ENCODE results near the gene RRP8.

DNA sequence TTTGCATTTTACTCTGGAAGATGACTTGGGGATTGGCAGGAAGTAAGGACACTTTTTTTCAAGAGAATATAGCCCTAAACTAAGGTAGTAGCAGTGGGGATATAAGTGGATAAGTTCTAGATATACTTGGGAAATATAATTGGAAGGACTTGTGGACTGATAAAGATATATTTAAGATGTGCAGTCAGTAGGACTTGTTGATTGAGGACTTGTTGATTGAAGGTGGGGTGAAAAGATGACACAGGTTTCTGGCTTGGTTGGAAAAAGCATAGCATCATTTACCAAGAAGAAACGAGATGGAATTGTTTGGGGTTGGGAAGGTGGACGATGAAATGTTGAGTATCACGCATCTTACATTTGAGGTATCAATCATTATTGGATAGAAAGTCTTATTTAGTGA is 10.1 kb upstream of the RRP8 start:
- TF ChIP-seq POLR2A (IDR thresholded peaks at IDR 0.05) (no peak), POLR2AphosphoS5 (IDR thresholded peaks at IDR 0.05) (no peak), EP300 (IDR thresholded peaks at IDR 0.05) (no peak)
- TF ChIP-seq, protein P1, sequence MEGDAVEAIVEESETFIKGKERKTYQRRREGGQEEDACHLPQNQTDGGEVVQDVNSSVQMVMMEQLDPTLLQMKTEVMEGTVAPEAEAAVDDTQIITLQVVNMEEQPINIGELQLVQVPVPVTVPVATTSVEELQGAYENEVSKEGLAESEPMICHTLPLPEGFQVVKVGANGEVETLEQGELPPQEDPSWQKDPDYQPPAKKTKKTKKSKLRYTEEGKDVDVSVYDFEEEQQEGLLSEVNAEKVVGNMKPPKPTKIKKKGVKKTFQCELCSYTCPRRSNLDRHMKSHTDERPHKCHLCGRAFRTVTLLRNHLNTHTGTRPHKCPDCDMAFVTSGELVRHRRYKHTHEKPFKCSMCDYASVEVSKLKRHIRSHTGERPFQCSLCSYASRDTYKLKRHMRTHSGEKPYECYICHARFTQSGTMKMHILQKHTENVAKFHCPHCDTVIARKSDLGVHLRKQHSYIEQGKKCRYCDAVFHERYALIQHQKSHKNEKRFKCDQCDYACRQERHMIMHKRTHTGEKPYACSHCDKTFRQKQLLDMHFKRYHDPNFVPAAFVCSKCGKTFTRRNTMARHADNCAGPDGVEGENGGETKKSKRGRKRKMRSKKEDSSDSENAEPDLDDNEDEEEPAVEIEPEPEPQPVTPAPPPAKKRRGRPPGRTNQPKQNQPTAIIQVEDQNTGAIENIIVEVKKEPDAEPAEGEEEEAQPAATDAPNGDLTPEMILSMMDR (IDR thresholded peaks at IDR 0.05), result no peak

All from upper lobe of left lung (tissue), 4 donors.